IMR-90 (cell line): ENCODE data around the gene PHIP.

ENCODE experiments used
- BHLHE40 ChIP-seq: fragments of 150-350 bp; IDR thresholded peaks from 2 replicates; pipeline ENCODE4 v1.6.1; 2016; ENCODE audit warnings: mild to moderate bottlenecking, low read depth, low read length
- CEBPB ChIP-seq: IDR thresholded peaks from 2 replicates; pipeline ENCODE4 v1.6.1; 2012; ENCODE audit warnings: low read depth, low read length, improper control_type of control experiment
- FOS ChIP-seq: fragments of 150-350 bp; IDR thresholded peaks from 2 replicates; pipeline ENCODE4 v1.6.1; 2016; ENCODE audit warnings: low read depth, low read length
- MAFK ChIP-seq: IDR thresholded peaks from 2 replicates; pipeline ENCODE4 v1.6.1; 2012; ENCODE audit warnings: low read depth, low read length, improper control_type of control experiment
- MAZ ChIP-seq: IDR thresholded peaks from 2 replicates; pipeline ENCODE4 v1.6.1; 2012; ENCODE audit warnings: low read depth, mild to moderate bottlenecking, low read length, improper control_type of control experiment, moderate library complexity, borderline replicate concordance
- MXI1 ChIP-seq: IDR thresholded peaks from 2 replicates; pipeline ENCODE4 v1.6.1; 2012; ENCODE audit warnings: low read depth, mild to moderate bottlenecking, low read length, moderate library complexity, borderline replicate concordance
- POLR2A ChIP-seq: IDR thresholded peaks from 2 replicates; pipeline ENCODE4 v1.6.1; 2012; ENCODE audit warnings: mild to moderate bottlenecking, low read depth, low read length
- RCOR1 ChIP-seq: IDR thresholded peaks from 2 replicates; pipeline ENCODE4 v1.6.1; 2012; ENCODE audit warnings: mild to moderate bottlenecking, low read length, improper control_type of control experiment; ENCODE audit not compliant: insufficient replicate concordance
- RFX5 ChIP-seq: IDR thresholded peaks from 2 replicates; pipeline ENCODE4 v1.8.0; 2012; ENCODE audit warnings: low read depth, mild to moderate bottlenecking, low read length, moderate library complexity
- SMC3 ChIP-seq: fragments of 150-350 bp; IDR thresholded peaks from 2 replicates; pipeline ENCODE4 v1.6.1; 2016; ENCODE audit warnings: low read depth, mild to moderate bottlenecking, antibody characterized with exemption, low read length, moderate library complexity
- USF2 ChIP-seq: fragments of 150-350 bp; IDR thresholded peaks from 2 replicates; pipeline ENCODE4 v1.6.1; 2017; ENCODE audit warnings: mild to moderate bottlenecking, antibody characterized with exemption, low read length, low read depth
- TF ChIP-seq, protein P1 (sequence below): conservative IDR thresholded peaks from 2 replicates; pipeline ENCODE4 v1.5.1; 2012; ENCODE audit warnings: mild to moderate bottlenecking, low read depth, low read length, improper control_type of control experiment

DNA sequence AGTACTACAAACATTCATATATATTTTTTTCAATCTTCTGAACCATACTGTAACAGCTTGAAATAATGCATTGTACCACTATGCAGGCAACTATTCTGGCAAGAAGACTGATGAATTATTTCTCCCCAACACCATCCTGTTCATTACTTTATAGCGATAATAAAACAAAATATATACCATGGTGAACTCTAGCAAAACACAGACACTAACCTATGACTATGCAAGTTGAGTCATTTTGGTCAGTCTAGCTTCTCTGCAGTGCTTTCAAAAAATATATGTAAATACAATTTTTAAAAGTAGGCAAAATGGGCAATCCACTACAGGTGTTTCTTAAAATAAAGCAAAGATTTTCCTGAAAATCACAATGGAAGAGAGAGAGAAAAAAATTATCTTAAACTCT, 20.3 kb downstream of the PHIP start:
- TF ChIP-seq, protein P1, sequence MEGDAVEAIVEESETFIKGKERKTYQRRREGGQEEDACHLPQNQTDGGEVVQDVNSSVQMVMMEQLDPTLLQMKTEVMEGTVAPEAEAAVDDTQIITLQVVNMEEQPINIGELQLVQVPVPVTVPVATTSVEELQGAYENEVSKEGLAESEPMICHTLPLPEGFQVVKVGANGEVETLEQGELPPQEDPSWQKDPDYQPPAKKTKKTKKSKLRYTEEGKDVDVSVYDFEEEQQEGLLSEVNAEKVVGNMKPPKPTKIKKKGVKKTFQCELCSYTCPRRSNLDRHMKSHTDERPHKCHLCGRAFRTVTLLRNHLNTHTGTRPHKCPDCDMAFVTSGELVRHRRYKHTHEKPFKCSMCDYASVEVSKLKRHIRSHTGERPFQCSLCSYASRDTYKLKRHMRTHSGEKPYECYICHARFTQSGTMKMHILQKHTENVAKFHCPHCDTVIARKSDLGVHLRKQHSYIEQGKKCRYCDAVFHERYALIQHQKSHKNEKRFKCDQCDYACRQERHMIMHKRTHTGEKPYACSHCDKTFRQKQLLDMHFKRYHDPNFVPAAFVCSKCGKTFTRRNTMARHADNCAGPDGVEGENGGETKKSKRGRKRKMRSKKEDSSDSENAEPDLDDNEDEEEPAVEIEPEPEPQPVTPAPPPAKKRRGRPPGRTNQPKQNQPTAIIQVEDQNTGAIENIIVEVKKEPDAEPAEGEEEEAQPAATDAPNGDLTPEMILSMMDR: no peak
- TF ChIP-seq FOS (no peak), POLR2A (no peak), MXI1 (no peak), MAFK (no peak), BHLHE40 (no peak), SMC3 (no peak), RFX5 (no peak), CEBPB (no peak), MAZ (no peak), RCOR1 (no peak), USF2 (no peak)
